ENCODE measurements around the gene FCHSD1. TPM values are rescaled to one million over a fixed set of nuclear protein-coding genes. Genes with fewer than 3 reads are reported as not detected.

FCHSD1 gene
- total and polyA plus RNA-seq, 2 donors (not counting 1 experiment from before 2014, with no cell fraction given) = 123 to 193 TPM

DNA sequence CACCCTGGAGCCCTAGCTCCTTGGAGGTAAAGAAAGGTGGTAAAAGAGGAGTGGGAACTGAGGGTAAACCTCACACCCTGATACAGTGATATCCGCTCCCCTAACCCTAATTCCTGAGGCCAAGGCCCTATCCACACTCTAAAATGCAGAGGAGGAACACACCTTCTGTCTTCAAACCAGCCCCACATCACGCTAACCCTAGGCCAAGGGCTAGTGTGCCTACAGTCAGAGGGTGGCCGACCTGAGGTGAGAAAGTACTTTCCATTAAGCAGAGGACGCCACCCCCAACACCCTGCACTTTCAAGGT lies 15.2 kb downstream of the FCHSD1 start:
- H3K4me1 ChIP-seq (ENCODE audit: control insufficient read depth in 2 of 2, insufficient read depth in 2 of 2, low read length in 2 of 2) = peaks cover 30 to 36% of the 10 kb centered on the region in 2 donors
- H3K27ac ChIP-seq (ENCODE audit: low read length in 2 of 2) = peak overlapping the region in 1 of 2 donors; percentile 77
- no peak for TF ChIP-seq EZH2 (IDR thresholded peaks at IDR 0.05; ENCODE audit: borderline replicate concordance, insufficient read depth, low read depth, low read length, poor library complexity, severe bottlenecking)
- TF ChIP-seq, protein P1, sequence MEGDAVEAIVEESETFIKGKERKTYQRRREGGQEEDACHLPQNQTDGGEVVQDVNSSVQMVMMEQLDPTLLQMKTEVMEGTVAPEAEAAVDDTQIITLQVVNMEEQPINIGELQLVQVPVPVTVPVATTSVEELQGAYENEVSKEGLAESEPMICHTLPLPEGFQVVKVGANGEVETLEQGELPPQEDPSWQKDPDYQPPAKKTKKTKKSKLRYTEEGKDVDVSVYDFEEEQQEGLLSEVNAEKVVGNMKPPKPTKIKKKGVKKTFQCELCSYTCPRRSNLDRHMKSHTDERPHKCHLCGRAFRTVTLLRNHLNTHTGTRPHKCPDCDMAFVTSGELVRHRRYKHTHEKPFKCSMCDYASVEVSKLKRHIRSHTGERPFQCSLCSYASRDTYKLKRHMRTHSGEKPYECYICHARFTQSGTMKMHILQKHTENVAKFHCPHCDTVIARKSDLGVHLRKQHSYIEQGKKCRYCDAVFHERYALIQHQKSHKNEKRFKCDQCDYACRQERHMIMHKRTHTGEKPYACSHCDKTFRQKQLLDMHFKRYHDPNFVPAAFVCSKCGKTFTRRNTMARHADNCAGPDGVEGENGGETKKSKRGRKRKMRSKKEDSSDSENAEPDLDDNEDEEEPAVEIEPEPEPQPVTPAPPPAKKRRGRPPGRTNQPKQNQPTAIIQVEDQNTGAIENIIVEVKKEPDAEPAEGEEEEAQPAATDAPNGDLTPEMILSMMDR (IDR thresholded peaks at IDR 0.05) = no peak
- H3K9me3 ChIP-seq (ENCODE audit: control extremely low read depth in 1 of 3, control insufficient read depth in 2 of 3, insufficient read depth in 1 of 3, low read length in 2 of 3) = no peaks in the 10 kb centered on the region
- POLR2A ChIA-PET = interaction anchor here (0.8 to 3.6 kb wide), 5 partner anchors 15 to 239 kb away, joined by 3 to 22 read pairs (median 3); partner anchors contain the start of genes DIAPH1 and FCHSD1
- peak overlapping the region; percentile 93 for H3K4me2 ChIP-seq (replicated peaks; ENCODE audit: low read depth, low read length, poor library complexity, severe bottlenecking)
- peaks cover 39% of the 10 kb centered on the region for H3K4me1 Mint-ChIP-seq
- peak overlapping the region; percentile 70 to 99 (median 82) for H3K4me3 ChIP-seq (ENCODE audit: control extremely low read depth in 1 of 5, extremely low read depth in 1 of 5, insufficient read depth in 1 of 5, low read depth in 2 of 5, low read length in 4 of 5)
- H3K27ac Mint-ChIP-seq = peak overlapping the region; percentile 85
- H3K9ac ChIP-seq (ENCODE audit: low read length) = peak overlapping the region; percentile 97
- peak overlapping the region; percentile 97 for H2AFZ ChIP-seq (ENCODE audit: insufficient read depth, low read depth, low read length, poor library complexity, severe bottlenecking)
- no peaks in the 10 kb centered on the region for H3K27me3 Mint-ChIP-seq
- H3K27me3 ChIP-seq (replicated peaks in 1 of 4; ENCODE audit: control extremely low read depth in 1 of 4, control insufficient read depth in 3 of 4, insufficient read depth in 4 of 4, low read length in 3 of 4) = no peaks in the 10 kb centered on the region
- H3K4me3 Mint-ChIP-seq = peak overlapping the region; percentile 94
- 0% methylated on average over 3 of the region's 4 CpGs for WGBS (ENCODE audit: insufficient coverage)
- intact Hi-C loops (cut with micrococcal nuclease) = loop anchor here (1.0 to 2.0 kb wide), 5 partner anchors 15 to 325 kb away; partner anchors contain the start of genes DELE1 and FCHSD1
- peaks cover 23% of the 10 kb centered on the region for H4K20me1 ChIP-seq (ENCODE audit: control insufficient read depth, insufficient read depth, low read length, poor library complexity, severe bottlenecking)
- H3K79me2 ChIP-seq (ENCODE audit: control insufficient read depth, insufficient read depth, low read length) = peaks cover 52% of the 10 kb centered on the region
- no peaks in the 10 kb centered on the region for H3K9me3 Mint-ChIP-seq (ENCODE audit: insufficient read depth)
- ATAC-seq (ENCODE audit: low read depth) = no peak
- peaks cover 1 to 18% of the 10 kb centered on the region in 2 experiments for H3K36me3 ChIP-seq (replicated peaks in 1 of 2; ENCODE audit: control extremely low read depth in 1 of 2, control insufficient read depth in 1 of 2, extremely low read depth in 1 of 2, insufficient read depth in 2 of 2, low read length in 1 of 2)
- CTCF ChIA-PET = interaction anchor here (0.8 to 10.3 kb wide), 15 partner anchors 11 to 333 kb away, joined by 3 to 124 read pairs (median 9); partner anchors contain the start of genes DIAPH1, FCHSD1 and RNF14
- no peak for DNase-seq

DNA sequence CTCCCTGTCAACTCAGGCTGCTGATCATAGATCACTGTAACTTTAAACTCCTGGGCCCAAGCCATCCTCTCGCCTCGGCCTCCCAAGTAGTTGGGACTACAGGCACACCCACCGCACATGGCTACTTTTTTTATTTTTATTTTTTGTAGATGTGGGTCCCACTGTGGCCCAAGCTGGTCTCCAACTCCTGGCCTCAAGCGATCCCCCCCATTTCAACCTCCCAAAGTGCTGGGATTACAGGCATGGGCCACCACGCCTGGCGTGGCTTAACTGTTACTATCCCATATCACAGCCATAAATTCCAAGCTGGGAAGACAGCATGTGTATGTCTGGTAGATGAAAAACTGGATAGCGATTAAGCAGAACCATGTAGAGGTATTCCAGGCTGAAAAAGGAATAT lies 15.6 kb downstream of the FCHSD1 start:
- H3K27ac ChIP-seq (ENCODE audit: low read length in 2 of 2) = peak overlapping the region in 1 of 2 donors; percentile 13
- no peak for TF ChIP-seq EZH2 (IDR thresholded peaks at IDR 0.05; ENCODE audit: borderline replicate concordance, insufficient read depth, low read depth, low read length, poor library complexity, severe bottlenecking)
- TF ChIP-seq, protein P1 (IDR thresholded peaks at IDR 0.05) = no peak
- DNase-seq (no peak), ATAC-seq (ENCODE audit: low read depth) (no peak)
- H3K27me3 Mint-ChIP-seq = no peaks in the 10 kb centered on the region
- no peaks in the 10 kb centered on the region for H3K9me3 Mint-ChIP-seq (ENCODE audit: insufficient read depth)
- peaks cover 1 to 16% of the 10 kb centered on the region in 2 experiments for H3K36me3 ChIP-seq (replicated peaks in 1 of 2; ENCODE audit: control extremely low read depth in 1 of 2, control insufficient read depth in 1 of 2, extremely low read depth in 1 of 2, insufficient read depth in 2 of 2, low read length in 1 of 2)
- peaks cover 39% of the 10 kb centered on the region for H3K4me1 Mint-ChIP-seq
- no peak overlapping the region for H2AFZ ChIP-seq (ENCODE audit: insufficient read depth, low read depth, low read length, poor library complexity, severe bottlenecking)
- H4K20me1 ChIP-seq (ENCODE audit: control insufficient read depth, insufficient read depth, low read length, poor library complexity, severe bottlenecking) = peaks cover 23% of the 10 kb centered on the region
- no CpG with 5 or more reads among the region's 7 CpGs for WGBS (ENCODE audit: insufficient coverage)
- intact Hi-C loops (cut with micrococcal nuclease) = loop anchor here (1.0 to 2.0 kb wide), 5 partner anchors 16 to 325 kb away; partner anchors contain the start of genes DELE1 and FCHSD1
- ChIA-PET CTCF (interaction anchor here (0.8 to 10.3 kb wide), 14 partner anchors 11 to 71 kb away, joined by 3 to 124 read pairs (median 8); partner anchors contain the start of genes DIAPH1 and FCHSD1), POLR2A (interaction anchor here (3.6 kb wide), 1 partner anchor 15 kb away, joined by 22 read pairs; the partner anchor contains the start of gene FCHSD1)
- peaks cover 30 to 36% of the 10 kb centered on the region in 2 donors for H3K4me1 ChIP-seq (ENCODE audit: control insufficient read depth in 2 of 2, insufficient read depth in 2 of 2, low read length in 2 of 2)
- no peaks in the 10 kb centered on the region for H3K9me3 ChIP-seq (ENCODE audit: control extremely low read depth in 1 of 3, control insufficient read depth in 2 of 3, insufficient read depth in 1 of 3, low read length in 2 of 3)
- peaks cover 56% of the 10 kb centered on the region for H3K79me2 ChIP-seq (ENCODE audit: control insufficient read depth, insufficient read depth, low read length)
- H3K4me2 ChIP-seq (replicated peaks; ENCODE audit: low read depth, low read length, poor library complexity, severe bottlenecking) = peak overlapping the region; percentile 93
- H3K27ac Mint-ChIP-seq = peak overlapping the region; percentile 85
- peak overlapping the region; percentile 94 for H3K4me3 Mint-ChIP-seq
- peak overlapping the region in 4 of 5 experiments; percentile 70 to 99 (median 90) for H3K4me3 ChIP-seq (ENCODE audit: control extremely low read depth in 1 of 5, extremely low read depth in 1 of 5, insufficient read depth in 1 of 5, low read depth in 2 of 5, low read length in 4 of 5)
- peak overlapping the region; percentile 97 for H3K9ac ChIP-seq (ENCODE audit: low read length)
- H3K27me3 ChIP-seq (replicated peaks in 1 of 4; ENCODE audit: control extremely low read depth in 1 of 4, control insufficient read depth in 3 of 4, insufficient read depth in 4 of 4, low read length in 3 of 4) = no peaks in the 10 kb centered on the region

All from B cell (primary cell).